Liver (tissue), 9 donors: ENCODE measurements around the gene GNAS-AS1. TPM values are rescaled to one million over a fixed set of nuclear protein-coding genes. Genes with fewer than 3 reads are reported as not detected.

ENCODE experiments used
- DNase-seq: peaks from one replicate; pipeline ENCODE4 v3.0.0-alpha.2; 2017; ENCODE audit warnings: low spot score
- H3K27ac ChIP-seq, 2 donors: one replicate each; pipeline ENCODE4 v1.7.0; 2013; ENCODE audit warnings: inconsistent platforms in 2 of 2, low read length in 2 of 2, control low read depth in 1 of 2, low read depth in 1 of 2, mild to moderate bottlenecking in 1 of 2
- H3K27me3 ChIP-seq, 4 donors: one replicate each; pipeline versions ENCODE4 v1.6.1 to v1.7.0; 2013; ENCODE audit warnings: low read length in 3 of 4, inconsistent platforms in 1 of 4, mild to moderate bottlenecking in 1 of 4, moderate library complexity in 1 of 4; ENCODE audit not compliant: control insufficient read depth in 4 of 4, insufficient read depth in 4 of 4
- H3K36me3 ChIP-seq, 4 donors: one replicate each; pipeline versions ENCODE4 v1.6.1 to v1.7.0; 2013; ENCODE audit warnings: low read length in 3 of 4, mild to moderate bottlenecking in 3 of 4, low read depth in 1 of 4, moderate library complexity in 1 of 4; ENCODE audit not compliant: control insufficient read depth in 4 of 4, insufficient read depth in 3 of 4
- H3K4me1 ChIP-seq, 4 donors: one replicate each; pipeline versions ENCODE4 v1.6.1 to v1.7.0; 2013; ENCODE audit warnings: low read length in 3 of 4, mild to moderate bottlenecking in 3 of 4, moderate library complexity in 1 of 4; ENCODE audit not compliant: control insufficient read depth in 4 of 4, insufficient read depth in 4 of 4
- H3K4me3 ChIP-seq, 3 donors: one replicate each; pipeline versions ENCODE4 v1.6.1 to v1.7.0; 2013; ENCODE audit warnings: low read length in 3 of 3, control low read depth in 1 of 3, low read depth in 1 of 3, mild to moderate bottlenecking in 1 of 3
- H3K9ac ChIP-seq, 2 donors: one replicate each; pipeline ENCODE4 v1.7.0; 2013; ENCODE audit warnings: low read length in 2 of 2, mild to moderate bottlenecking in 2 of 2, moderate library complexity in 2 of 2, control low read depth in 1 of 2, low read depth in 1 of 2
- H3K9me3 ChIP-seq, 4 donors: one replicate each; pipeline versions ENCODE4 v1.6.1 to v1.7.0; 2013; ENCODE audit warnings: low read length in 3 of 4; ENCODE audit not compliant: control insufficient read depth in 4 of 4
- ATF3 ChIP-seq: IDR thresholded peaks from 2 replicates; pipeline ENCODE4 v1.6.1; 2016; ENCODE audit warnings: antibody characterized with exemption
- EGR1 ChIP-seq, 2 donors: IDR thresholded peaks; 2 replicates each; pipeline ENCODE4 v1.6.1; 2016 to 2018; ENCODE audit warnings: antibody characterized with exemption in 2 of 2, low read depth in 2 of 2
- FOXA1 ChIP-seq: IDR thresholded peaks from 2 replicates; pipeline ENCODE4 v1.6.1; 2016; ENCODE audit warnings: antibody characterized with exemption
- FOXA2 ChIP-seq: IDR thresholded peaks from 2 replicates; pipeline ENCODE4 v1.6.1; 2016; ENCODE audit warnings: antibody characterized with exemption
- GABPA ChIP-seq, 2 donors: IDR thresholded peaks in 1 of 2; conservative IDR thresholded peaks in 1 of 2; 2 replicates each; pipeline ENCODE4 v1.6.1; 2016; ENCODE audit warnings: antibody characterized with exemption in 2 of 2, mild to moderate bottlenecking in 1 of 2, moderate library complexity in 1 of 2
- HNF4G ChIP-seq: IDR thresholded peaks from 2 replicates; pipeline ENCODE4 v1.6.1; 2016; ENCODE audit warnings: antibody characterized with exemption
- JUND ChIP-seq, 2 donors: IDR thresholded peaks; 2 replicates each; pipeline ENCODE4 v1.6.1; 2016; ENCODE audit warnings: antibody characterized with exemption in 2 of 2
- MAX ChIP-seq: IDR thresholded peaks from 2 replicates; pipeline ENCODE4 v1.6.1; 2016; ENCODE audit warnings: antibody characterized with exemption
- NR2F2 ChIP-seq: IDR thresholded peaks from 2 replicates; pipeline ENCODE4 v1.6.1; 2016; ENCODE audit warnings: antibody characterized with exemption
- REST ChIP-seq: IDR thresholded peaks from 2 replicates; pipeline ENCODE4 v1.6.1; 2016; ENCODE audit warnings: antibody characterized with exemption, mild to moderate bottlenecking
- RXRA ChIP-seq, 2 donors: IDR thresholded peaks; 2 replicates each; pipeline ENCODE4 v1.6.1; 2017 to 2018; ENCODE audit warnings: antibody characterized with exemption in 2 of 2, mild to moderate bottlenecking in 1 of 2
- SP1 ChIP-seq: IDR thresholded peaks from 2 replicates; pipeline ENCODE4 v1.6.1; 2018; ENCODE audit warnings: antibody characterized with exemption, mild to moderate bottlenecking
- TAF1 ChIP-seq: conservative IDR thresholded peaks from 2 replicates; pipeline ENCODE4 v1.6.1; 2016; ENCODE audit warnings: antibody characterized with exemption, mild to moderate bottlenecking
- YY1 ChIP-seq: IDR thresholded peaks from 2 replicates; pipeline ENCODE4 v1.6.1; 2016; ENCODE audit warnings: antibody characterized with exemption, mild to moderate bottlenecking
- ZBTB33 ChIP-seq: IDR thresholded peaks from 2 replicates; pipeline ENCODE4 v1.6.1; 2016; ENCODE audit warnings: antibody characterized with exemption
- WGBS: extraction: QIAGEN DNeasy Blood & Tissue Kit; methylation state at CpG from one replicate; pipeline ENCODE4 v1.1.7; 2013; 5-methylcytosine and 5-hydroxymethylcytosine counted together
- polyA plus RNA-seq, 2 donors: library from polyadenylated mRNA; stranded (reverse) in 1 of 2; unstranded in 1 of 2; fragments of 200-250 nt in 1 of 2; fragments of >200 nt in 1 of 2; fragmentation: Nextera tagmentation in 1 of 2; extraction: Ambion mirVana in 1 of 2; gene quantifications; one replicate each; pipeline versions ENCODE4 v1.2.1 to v1.2.3, GENCODE V29; 2013 to 2015
- total RNA-seq, 2 donors: library from RNA; depleted of rRNA; stranded (reverse); fragments of >200 nt; gene quantifications; one replicate each; pipeline ENCODE4 v1.2.3, GENCODE V29; 2014
- donor health status: healthy.
- donor health status: healthy.
- donor health status: healthy.
- donor health status: healthy.
- donor health status: healthy.

Gene GNAS-AS1
- total and polyA plus RNA-seq, 4 donors: 0.08 to 0.42 (median 0.09) TPM; not detected in 1

GRCh38 chr20:58895448-58896180, 44.9 kb upstream of the GNAS-AS1 start:
- DNase-seq: no peak

More at GRCh38 chr20:58895448-58896180, 44.9 kb upstream of the GNAS-AS1 start:
- H3K27me3 ChIP-seq: no peaks in the 10 kb centered on the region
- H3K4me3 ChIP-seq: no peak overlapping the region
- 72% methylated on average over 13 of the region's 13 CpGs for WGBS
- H3K9me3 ChIP-seq: no peaks in the 10 kb centered on the region
- no peak overlapping the region for H3K9ac ChIP-seq
- H3K27ac ChIP-seq: no peak overlapping the region
- TF ChIP-seq NR2F2: no peak
- TF ChIP-seq TAF1: no peak
- TF ChIP-seq MAX: no peak
- TF ChIP-seq YY1: no peak
- no peak for TF ChIP-seq ATF3
- TF ChIP-seq FOXA1: no peak
- no peak for TF ChIP-seq SP1
- no peak for TF ChIP-seq HNF4G
- TF ChIP-seq REST: no peak
- no peak for TF ChIP-seq EGR1 (IDR thresholded peaks at IDR 0.05; ENCODE audit: low read depth in 2 of 2)
- no peak for TF ChIP-seq ZBTB33
- no peak for TF ChIP-seq GABPA (IDR thresholded peaks at IDR 0.05 in 1 of 2, conservative IDR thresholded peaks at IDR 0.05 in 1 of 2)
- TF ChIP-seq RXRA (IDR thresholded peaks at IDR 0.05): no peak
- no peak for TF ChIP-seq FOXA2
- TF ChIP-seq JUND (IDR thresholded peaks at IDR 0.05): no peak
- H3K4me1 ChIP-seq: peaks cover 7 to 26% (median 24%) of the 10 kb centered on the region in 4 donors
- peaks cover 6 to 11% (median 9%) of the 10 kb centered on the region in 4 donors for H3K36me3 ChIP-seq
